Glomerular endothelial cell (primary cell): Measurements from ENCODE around the gene THNSL1. TPM values are rescaled to one million over a fixed set of nuclear protein-coding genes. Genes with fewer than 3 reads are reported as not detected.
"Not testable (repeated sequence)": the region's sequence is repeated elsewhere in the genome, so short reads cannot be mapped to it uniquely, and the experiment has no call there.

Source experiments
- DNase-seq: peaks from one replicate; pipeline ENCODE4 v3.0.0-alpha.2; 2011; ENCODE audit warnings: low read depth, low spot score; ENCODE audit errors: extremely low read depth
- total RNA-seq: library from RNA; depleted of rRNA; stranded (reverse); fragments of >200 nt; gene quantifications from 2 replicates; pipeline ENCODE4 v1.2.3, GENCODE V29; 2015

Gene THNSL1
- 1.1 and 1.8 TPM in 2 replicates for total RNA-seq

- peak; percentile 89 for DNase-seq
These were observed at the start of gene THNSL1 for GRCh38 chr10:25016376-25017153. TSS of gene THNSL1 (plus strand) at chr10:25016612. CDS start at chr10:25023224, 6,612 bp downstream.

GRCh38 chr10:24966962-24967481 is 49.4 kb upstream of the THNSL1 start:
- no peak for DNase-seq

- DNase-seq = no peak
These were observed 48.1 kb upstream of the THNSL1 start for GRCh38 chr10:24968349-24968748.

GRCh38 chr10:24968951-24969350 is 47.5 kb upstream of the THNSL1 start:
- DNase-seq = not testable (repeated sequence)

GRCh38 chr10:24969841-24970281 is 46.6 kb upstream of the THNSL1 start:
- no peak for DNase-seq

GRCh38 chr10:24971374-24971773 is 45.0 kb upstream of the THNSL1 start:
- DNase-seq = no peak

- no peak for DNase-seq
These were observed 43.2 kb upstream of the THNSL1 start for GRCh38 chr10:24973163-24973562.

- no peak for DNase-seq
These were observed 41.4 kb upstream of the THNSL1 start for GRCh38 chr10:24974976-24975375.

GRCh38 chr10:24979685-24980084 is 36.7 kb upstream of the THNSL1 start:
- DNase-seq = no peak

- DNase-seq = no peak
These were observed 35.2 kb upstream of the THNSL1 start for GRCh38 chr10:24981161-24981710.

GRCh38 chr10:24982319-24983112 is 33.9 kb upstream of the THNSL1 start:
- DNase-seq = no peak

GRCh38 chr10:24983130-24983529 is 33.3 kb upstream of the THNSL1 start:
- no peak for DNase-seq

- no peak for DNase-seq
These were observed 32.5 kb upstream of the THNSL1 start for GRCh38 chr10:24983946-24984345.

- DNase-seq = no peak
These were observed 31.5 kb upstream of the THNSL1 start for GRCh38 chr10:24984906-24985305.

- no peak for DNase-seq
These were observed 27.4 kb upstream of the THNSL1 start for GRCh38 chr10:24988831-24989640.

GRCh38 chr10:24989867-24990266 is 26.5 kb upstream of the THNSL1 start:
- DNase-seq = no peak

GRCh38 chr10:24991298-24991697 is 25.1 kb upstream of the THNSL1 start:
- no peak for DNase-seq

- no peak for DNase-seq
These were observed 23.8 kb upstream of the THNSL1 start for GRCh38 chr10:24992512-24993133.

GRCh38 chr10:24993237-24993958 is 23.0 kb upstream of the THNSL1 start:
- DNase-seq = no peak
